DOHH2 (cell line): ENCODE measurements around the gene CD9.

Source experiments
- H3F3A ChIP-seq: fragments of 200-600 bp; sonication (generic), shearing (Covaris generic); 2 replicates; pipeline ENCODE4 v1.6.0; 2016; ENCODE audit warnings: antibody characterized with exemption, mild to moderate bottlenecking; ENCODE audit not compliant: control insufficient read depth, insufficient read depth
- H3K27ac ChIP-seq: fragments of 200-600 bp; sonication (generic); 2 replicates; pipeline ENCODE4 v1.5.1; 2014; ENCODE audit warnings: low read depth, mild to moderate bottlenecking, low read length, moderate library complexity
- H3K27me3 ChIP-seq: fragments of 200-600 bp; sonication (generic); 2 replicates; pipeline ENCODE4 v1.6.1; 2014; ENCODE audit warnings: mild to moderate bottlenecking, low read length, mixed read lengths; ENCODE audit not compliant: control insufficient read depth
- H3K36me3 ChIP-seq: fragments of 200-600 bp; sonication (generic); 2 replicates; pipeline ENCODE4 v1.6.1; 2014; ENCODE audit warnings: mild to moderate bottlenecking, low read length, moderate library complexity, mixed read lengths; ENCODE audit not compliant: control insufficient read depth
- H3K4me1 ChIP-seq: fragments of 200-600 bp; sonication (generic); 2 replicates; pipeline ENCODE4 v1.6.1; 2014; ENCODE audit warnings: mild to moderate bottlenecking, low read length, mixed read lengths; ENCODE audit not compliant: control insufficient read depth
- H3K4me2 ChIP-seq: fragments of 200-600 bp; sonication (generic); 2 replicates; pipeline ENCODE4 v1.6.0; 2014; ENCODE audit warnings: mild to moderate bottlenecking, low read length, moderate library complexity
- H3K4me3 ChIP-seq: fragments of 200-600 bp; sonication (generic); 2 replicates; pipeline ENCODE4 v1.5.1; 2014; ENCODE audit warnings: mild to moderate bottlenecking, low read length, mixed read lengths
- H3K79me2 ChIP-seq: fragments of 200-600 bp; sonication (generic); 2 replicates; pipeline ENCODE4 v1.6.1; 2014; ENCODE audit warnings: mild to moderate bottlenecking, low read length, mixed read lengths; ENCODE audit not compliant: control insufficient read depth
- H3K9me2 ChIP-seq: fragments of 200-600 bp; sonication (generic); replicated peaks from 2 replicates; pipeline ENCODE4 v1.6.1; 2014; ENCODE audit warnings: mild to moderate bottlenecking, low read length, mixed read lengths; ENCODE audit not compliant: control insufficient read depth
- H3K9me3 ChIP-seq: fragments of 200-600 bp; sonication (generic); 2 replicates; pipeline ENCODE4 v1.6.1; 2014; ENCODE audit warnings: antibody characterized with exemption, low read length, mixed read lengths; ENCODE audit not compliant: control insufficient read depth, insufficient read depth
- H4K20me1 ChIP-seq: fragments of 200-600 bp; sonication (generic); 2 replicates; pipeline ENCODE4 v1.6.0; 2014; ENCODE audit warnings: low read depth, mild to moderate bottlenecking, antibody characterized with exemption, low read length, moderate library complexity; ENCODE audit not compliant: control insufficient read depth, insufficient read depth
- EZH2phosphoT487 ChIP-seq: fragments of 200-600 bp; sonication (generic); IDR thresholded peaks from 2 replicates; pipeline ENCODE4 v1.6.1; 2017; ENCODE audit warnings: borderline replicate concordance, mild to moderate bottlenecking, antibody characterized with exemption, low read length, moderate library complexity, mixed read lengths
- TF ChIP-seq, protein P1 (sequence below): fragments of 200-600 bp; sonication (generic); IDR thresholded peaks from one replicate; pipeline ENCODE4 v1.5.1; 2014; ENCODE audit warnings: antibody characterized with exemption, mild to moderate bottlenecking, low read depth, low read length; ENCODE audit not compliant: poor library complexity, severe bottlenecking

Gene CD9

DNA sequence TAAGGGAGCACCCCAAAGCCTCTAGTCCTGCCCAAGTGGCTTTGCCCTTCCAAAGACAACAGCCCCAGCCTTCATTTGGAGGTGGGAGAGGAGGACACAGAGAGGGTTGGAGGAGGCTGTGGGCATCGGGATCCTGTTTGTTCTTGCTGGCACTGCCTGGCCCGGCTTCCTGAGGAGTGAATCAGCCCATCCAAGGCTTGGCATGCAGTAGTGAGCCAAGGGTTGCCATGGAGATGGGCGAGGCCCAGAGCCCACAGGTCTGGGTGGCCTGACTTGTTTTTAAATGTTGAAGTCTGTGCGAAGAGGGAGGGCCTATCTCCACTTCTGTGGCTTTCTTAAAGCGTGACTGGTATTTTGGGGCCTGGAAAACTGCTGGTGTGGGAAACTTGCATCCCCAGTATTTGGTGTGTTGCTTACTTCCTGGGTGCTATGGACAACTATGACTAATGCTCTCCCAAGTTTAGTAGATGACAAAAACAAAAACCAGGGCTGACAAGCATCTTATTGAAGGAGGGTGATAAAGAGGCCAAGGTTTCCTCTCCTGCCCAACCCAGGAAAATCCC is 15.8 kb downstream of the CD9 start:
- Histone ChIP-seq H3K27me3 (peaks cover 15% of the 10 kb centered on the region), H3K4me1 (no peaks in the 10 kb centered on the region), H3K79me2 (no peaks in the 10 kb centered on the region), H3K9me3 (no peaks in the 10 kb centered on the region), H3K36me3 (no peaks in the 10 kb centered on the region), H3K4me3 (no peak overlapping the region), H3F3A (no peaks in the 10 kb centered on the region), H3K9me2 (no peaks in the 10 kb centered on the region), H3K27ac (no peak overlapping the region), H4K20me1 (no peaks in the 10 kb centered on the region), H3K4me2 (no peak overlapping the region)
- TF ChIP-seq, protein P1, sequence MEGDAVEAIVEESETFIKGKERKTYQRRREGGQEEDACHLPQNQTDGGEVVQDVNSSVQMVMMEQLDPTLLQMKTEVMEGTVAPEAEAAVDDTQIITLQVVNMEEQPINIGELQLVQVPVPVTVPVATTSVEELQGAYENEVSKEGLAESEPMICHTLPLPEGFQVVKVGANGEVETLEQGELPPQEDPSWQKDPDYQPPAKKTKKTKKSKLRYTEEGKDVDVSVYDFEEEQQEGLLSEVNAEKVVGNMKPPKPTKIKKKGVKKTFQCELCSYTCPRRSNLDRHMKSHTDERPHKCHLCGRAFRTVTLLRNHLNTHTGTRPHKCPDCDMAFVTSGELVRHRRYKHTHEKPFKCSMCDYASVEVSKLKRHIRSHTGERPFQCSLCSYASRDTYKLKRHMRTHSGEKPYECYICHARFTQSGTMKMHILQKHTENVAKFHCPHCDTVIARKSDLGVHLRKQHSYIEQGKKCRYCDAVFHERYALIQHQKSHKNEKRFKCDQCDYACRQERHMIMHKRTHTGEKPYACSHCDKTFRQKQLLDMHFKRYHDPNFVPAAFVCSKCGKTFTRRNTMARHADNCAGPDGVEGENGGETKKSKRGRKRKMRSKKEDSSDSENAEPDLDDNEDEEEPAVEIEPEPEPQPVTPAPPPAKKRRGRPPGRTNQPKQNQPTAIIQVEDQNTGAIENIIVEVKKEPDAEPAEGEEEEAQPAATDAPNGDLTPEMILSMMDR: no peak
- no peak for TF ChIP-seq EZH2phosphoT487

- no peaks in the 10 kb centered on the region for H4K20me1 ChIP-seq
- H3K4me1 ChIP-seq: no peaks in the 10 kb centered on the region
- peaks cover 17% of the 10 kb centered on the region for H3K27me3 ChIP-seq
- no peaks in the 10 kb centered on the region for H3F3A ChIP-seq
- TF ChIP-seq, protein P1: no peak
- no peak for TF ChIP-seq EZH2phosphoT487
- no peaks in the 10 kb centered on the region for H3K9me3 ChIP-seq
- H3K79me2 ChIP-seq: no peaks in the 10 kb centered on the region
- no peak overlapping the region for H3K4me2 ChIP-seq
- H3K4me3 ChIP-seq: no peak overlapping the region
- H3K27ac ChIP-seq: no peak overlapping the region
- no peaks in the 10 kb centered on the region for H3K36me3 ChIP-seq
- no peaks in the 10 kb centered on the region for H3K9me2 ChIP-seq
Observed at GRCh38 chr12:6216581-6216980, 16.4 kb downstream of the CD9 start.

DNA sequence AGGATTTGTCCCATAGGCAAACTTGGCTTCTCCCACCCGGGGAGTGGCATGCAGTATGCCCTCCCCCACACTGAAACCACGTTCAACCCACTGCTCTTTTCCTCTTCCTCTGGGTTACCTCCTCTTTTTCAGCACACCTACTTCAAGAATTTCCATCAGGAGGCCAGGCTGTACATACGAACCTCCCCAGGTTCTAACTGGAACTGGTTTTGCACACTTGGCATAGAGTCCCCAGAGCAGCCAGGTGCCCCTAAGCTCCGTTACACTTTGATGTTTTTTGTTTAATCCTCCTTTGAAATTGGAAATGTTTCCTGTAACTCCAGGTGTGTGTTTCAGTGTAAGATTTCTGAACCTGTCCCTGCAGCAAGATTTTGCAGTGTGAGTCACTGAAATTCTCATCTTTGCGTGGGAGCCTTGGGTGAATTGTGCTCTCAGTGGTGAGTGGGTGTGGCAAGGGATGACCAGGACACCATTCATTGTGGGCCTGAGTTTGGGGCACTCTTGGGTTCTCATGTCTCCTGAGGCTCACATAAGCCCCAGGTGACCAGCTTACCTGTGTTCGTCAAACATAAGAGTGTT is 18.2 kb downstream of the CD9 start:
- H3K9me2 ChIP-seq: no peaks in the 10 kb centered on the region
- H3K4me3 ChIP-seq: no peak overlapping the region
- no peak for TF ChIP-seq EZH2phosphoT487
- TF ChIP-seq, protein P1: no peak
- peaks cover 9% of the 10 kb centered on the region for H3K27me3 ChIP-seq
- H3K27ac ChIP-seq: no peak overlapping the region
- no peaks in the 10 kb centered on the region for H4K20me1 ChIP-seq
- H3F3A ChIP-seq: no peaks in the 10 kb centered on the region
- no peaks in the 10 kb centered on the region for H3K79me2 ChIP-seq
- H3K9me3 ChIP-seq: no peaks in the 10 kb centered on the region
- no peaks in the 10 kb centered on the region for H3K4me1 ChIP-seq
- H3K36me3 ChIP-seq: no peaks in the 10 kb centered on the region
- H3K4me2 ChIP-seq: no peak overlapping the region
